Activated CD8-positive, alpha-beta memory T cell treated with anti-CD3 and anti-CD28 coated beads for 4 hours (primary cell): ENCODE results near the gene NLN.
"Not testable (repeated sequence)": the region's sequence is repeated elsewhere in the genome, so short reads cannot be mapped to it uniquely, and the experiment has no call there.

Experiments
- DNase-seq, 2 donors: peaks; one replicate each; pipeline ENCODE4 v3.0.0-alpha.2; 2020; ENCODE audit warnings: low read depth in 2 of 2

The NLN gene

GRCh38 chr5:65732046-65732445 is 10.0 kb downstream of the NLN start:
- DNase-seq = not testable (repeated sequence)

DNA sequence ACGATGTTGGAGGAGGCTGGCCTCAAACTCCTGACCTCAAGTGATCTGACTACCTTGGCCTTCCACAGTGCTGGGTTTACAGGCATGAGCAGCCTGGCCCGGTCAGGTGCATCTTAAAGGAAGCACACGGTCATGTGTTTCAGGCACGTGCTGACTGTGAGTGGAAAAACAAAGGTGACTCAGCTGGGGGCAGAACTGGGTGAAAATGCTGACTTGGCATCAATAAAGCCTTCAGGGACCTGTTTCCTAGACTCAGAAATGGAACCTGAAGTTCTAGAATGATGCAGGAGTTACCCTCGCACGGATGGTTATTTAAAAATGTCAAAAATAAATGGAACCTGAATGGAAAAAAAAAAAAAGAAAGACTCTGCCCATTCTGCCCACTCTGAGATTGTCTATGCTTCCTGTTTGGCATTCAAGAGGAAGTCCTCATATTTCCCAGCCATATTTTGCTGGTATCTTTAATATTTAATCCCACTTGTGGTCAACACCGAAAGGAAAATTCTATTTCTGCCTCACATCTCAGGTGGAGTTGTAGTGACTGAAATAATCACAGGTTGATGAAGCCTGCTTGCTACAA is 12.3 kb downstream of the NLN start:
- DNase-seq = not testable (repeated sequence)

DNA sequence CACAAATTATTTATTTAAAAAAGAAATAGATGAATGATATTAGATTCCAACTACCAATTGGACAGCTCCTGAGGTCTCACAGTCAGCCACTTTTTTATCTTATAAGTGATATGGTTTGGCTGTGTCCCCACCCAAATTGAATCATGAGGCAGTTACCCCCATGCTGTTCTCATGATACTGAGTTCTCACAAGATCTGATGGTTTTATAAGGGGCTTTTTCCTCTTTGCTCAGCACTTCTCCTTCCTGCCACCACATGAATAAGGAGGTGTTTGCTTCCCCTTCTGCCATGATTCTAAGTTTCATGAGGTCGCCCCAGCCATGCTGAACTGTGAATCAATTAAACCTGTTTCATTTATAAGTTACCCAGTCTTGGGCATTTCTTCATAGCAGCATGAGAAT is 12.9 kb downstream of the NLN start:
- no peak for DNase-seq

DNA sequence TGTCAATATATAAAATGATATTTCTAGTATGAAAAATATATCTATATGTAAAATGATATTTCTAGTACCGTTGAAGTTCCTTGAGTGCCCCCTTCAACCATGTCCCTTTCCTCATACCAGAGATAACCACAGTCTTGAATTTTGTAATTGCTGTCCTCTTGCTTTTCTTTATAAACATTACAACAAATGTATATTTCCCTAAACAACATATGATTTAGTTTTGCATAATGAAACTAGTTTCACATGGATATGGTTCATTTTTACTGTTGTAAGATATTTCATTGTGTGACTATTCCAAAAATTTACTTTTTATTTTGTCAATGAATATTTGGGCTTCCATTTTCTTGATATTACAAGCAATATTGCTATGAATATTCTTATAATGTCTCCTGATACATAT is 14.0 kb downstream of the NLN start:
- no peak for DNase-seq

DNA sequence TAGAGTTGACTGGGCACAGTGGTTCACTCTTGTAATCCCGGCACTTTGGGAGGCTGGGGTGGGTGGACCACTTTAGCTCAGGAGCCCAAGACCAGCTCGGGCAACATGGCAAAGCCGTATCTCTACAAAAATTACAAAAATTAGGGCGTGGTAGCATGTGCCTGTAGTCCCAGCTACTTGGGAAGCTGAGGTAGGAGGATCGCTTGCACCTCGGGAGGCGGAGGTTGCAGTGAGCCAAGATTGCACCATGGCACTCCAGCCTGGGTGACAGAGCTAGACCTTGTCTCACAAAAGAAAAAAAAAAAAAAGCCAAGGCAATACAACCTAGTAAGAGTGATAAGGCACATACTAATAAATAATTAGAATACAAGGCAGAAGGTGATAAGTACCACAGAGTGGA is 15.8 kb downstream of the NLN start:
- no peak for DNase-seq

DNA sequence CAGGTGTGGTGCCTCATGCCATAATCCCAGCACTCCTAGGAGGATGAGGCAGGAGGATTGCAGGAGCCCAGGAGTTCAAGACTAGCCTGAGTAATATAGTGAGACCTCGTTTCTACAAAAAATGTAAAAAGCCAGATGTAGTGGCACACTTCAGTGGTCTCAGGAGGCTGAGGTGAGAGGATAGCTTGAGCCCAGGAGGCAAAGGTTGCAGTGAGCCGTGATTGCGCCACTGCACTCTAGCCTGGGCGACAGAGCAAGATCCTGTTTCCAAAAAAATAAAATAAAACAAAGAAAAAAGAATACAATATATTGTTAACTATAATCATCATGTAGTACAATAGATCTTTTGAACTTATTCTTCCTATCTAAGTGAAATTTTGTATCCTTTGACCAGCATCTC is 16.3 kb downstream of the NLN start:
- no peak for DNase-seq

GRCh38 chr5:65739162-65739561 is 17.2 kb downstream of the NLN start:
- no peak for DNase-seq

DNA sequence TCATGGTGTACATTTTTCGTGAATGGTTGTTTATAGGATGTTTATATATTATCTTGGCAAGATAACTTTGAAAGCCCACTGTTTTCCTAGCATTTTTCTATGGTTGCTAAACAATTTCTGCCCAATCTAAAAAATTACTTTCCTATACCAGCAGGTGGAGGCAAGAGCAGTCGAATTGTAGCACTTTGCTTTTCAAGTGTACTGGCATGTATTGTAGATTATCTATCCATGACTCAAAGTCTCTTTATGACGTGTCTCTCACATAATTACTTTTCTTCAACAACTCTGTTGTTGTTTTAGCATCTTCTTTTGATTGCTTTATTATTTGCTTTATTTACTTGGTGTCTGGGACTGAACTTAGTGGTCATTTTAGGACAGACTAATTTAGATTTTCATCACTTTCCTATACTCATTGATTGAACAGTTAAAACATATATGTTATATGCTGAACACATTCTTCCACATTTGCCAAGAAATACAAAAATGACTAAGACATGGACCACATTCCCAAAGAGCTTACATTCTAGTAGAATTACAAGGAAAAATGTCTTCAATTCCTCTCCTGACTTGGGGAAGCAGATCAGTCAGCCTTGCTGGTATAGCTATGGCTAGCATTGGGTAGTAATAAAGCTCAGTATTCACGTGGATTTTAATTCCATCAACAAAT is 20.7 kb downstream of the NLN start:
- DNase-seq = no peak

DNA sequence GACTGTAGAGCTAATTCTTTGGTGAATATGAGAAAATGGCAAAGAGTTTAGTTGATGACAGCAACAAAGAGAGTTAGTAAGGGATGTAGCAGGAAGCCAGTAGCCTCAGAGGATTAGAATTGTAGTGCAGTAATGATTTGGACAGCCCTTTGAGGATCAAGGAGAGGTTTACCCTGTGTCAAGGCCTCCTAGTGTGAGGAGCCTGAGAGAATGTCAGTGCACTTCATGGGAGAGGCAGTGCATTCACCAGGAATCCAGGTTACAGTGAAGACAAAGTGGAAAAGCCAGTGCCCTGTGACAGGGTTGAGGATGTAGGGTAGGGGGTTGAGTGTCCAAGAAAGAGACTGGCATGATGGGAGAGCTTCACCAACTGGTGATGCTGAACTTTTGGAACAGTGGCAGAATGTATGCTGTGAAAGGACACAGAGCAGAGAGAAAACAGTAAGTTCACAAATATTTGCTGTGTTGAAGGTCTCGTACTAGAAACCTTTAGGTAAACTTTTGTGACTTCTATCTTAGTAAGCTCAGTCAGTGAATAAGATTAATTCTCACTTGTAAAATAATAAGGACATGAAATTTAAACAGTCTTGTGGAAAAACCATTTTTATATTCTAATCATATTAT is 27.3 kb downstream of the NLN start:
- no peak for DNase-seq

- no peak for DNase-seq
Measured at GRCh38 chr5:65749956-65750355, 28.0 kb downstream of the NLN start.

GRCh38 chr5:65750938-65751337 is 28.9 kb downstream of the NLN start:
- no peak for DNase-seq

GRCh38 chr5:65753189-65753588 is 31.2 kb downstream of the NLN start:
- DNase-seq = no peak

DNA sequence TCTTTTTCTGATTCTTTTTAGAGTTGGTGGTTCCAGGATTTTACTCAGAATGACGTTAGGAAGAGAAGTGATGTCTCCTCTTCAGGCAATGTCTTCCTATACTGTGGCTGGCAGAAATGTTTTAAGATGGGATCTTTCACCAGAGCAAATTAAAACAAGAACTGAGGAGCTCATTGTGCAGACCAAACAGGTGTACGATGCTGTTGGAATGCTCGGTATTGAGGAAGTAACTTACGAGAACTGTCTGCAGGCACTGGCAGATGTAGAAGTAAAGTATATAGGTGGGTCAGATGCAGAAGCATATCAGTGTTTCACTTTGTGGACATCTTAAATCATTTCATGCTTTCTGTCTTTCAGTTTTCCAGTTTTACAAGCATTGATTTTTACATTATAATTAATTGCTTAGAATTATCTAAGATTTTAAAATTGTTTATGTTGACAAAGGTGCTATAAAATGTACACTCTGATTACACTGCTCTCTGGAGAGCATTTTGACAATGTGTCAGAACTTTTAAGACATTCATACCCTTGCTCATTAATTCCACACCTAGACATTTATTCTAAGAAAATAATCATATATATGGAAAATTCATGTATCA is 36.6 kb downstream of the NLN start:
- no peak for DNase-seq

DNA sequence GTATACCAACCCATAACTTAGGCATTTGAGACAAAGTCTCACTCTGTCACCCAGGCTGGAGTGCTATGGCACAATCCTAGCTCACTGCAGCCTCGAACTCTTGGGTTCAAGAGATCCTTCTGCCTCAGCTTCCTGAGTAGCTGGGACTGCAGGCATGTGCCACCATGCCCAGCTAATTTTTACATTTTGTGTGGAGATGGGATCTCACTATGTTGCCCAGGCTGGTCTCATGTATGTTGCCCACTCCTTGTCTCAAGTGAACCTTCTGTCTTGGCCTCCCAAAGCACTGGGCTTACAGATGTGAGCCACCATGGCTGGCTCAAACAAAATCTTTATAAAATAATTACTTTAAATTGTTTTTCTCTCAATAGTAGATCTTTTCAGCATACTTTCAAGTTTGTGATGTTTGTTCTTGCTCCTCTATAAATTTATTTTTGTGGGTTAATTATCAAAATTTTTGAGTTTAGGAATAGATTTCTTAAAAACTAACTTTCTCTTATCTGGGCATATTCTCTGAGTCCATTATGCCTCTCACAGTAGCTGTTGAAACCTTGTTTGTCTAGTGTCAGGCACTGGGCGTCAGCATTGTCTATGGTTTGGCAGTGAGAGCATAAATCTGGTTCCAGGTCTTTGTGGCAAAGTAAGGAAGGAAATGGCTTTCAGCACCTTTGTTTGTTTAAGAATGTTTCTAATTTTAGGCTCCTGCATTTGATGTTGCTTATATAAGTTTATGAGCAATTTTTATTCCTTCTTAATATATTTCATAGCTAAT is 38.7 kb downstream of the NLN start:
- peak in 1 of 2 donors; percentile 18 for DNase-seq

DNA sequence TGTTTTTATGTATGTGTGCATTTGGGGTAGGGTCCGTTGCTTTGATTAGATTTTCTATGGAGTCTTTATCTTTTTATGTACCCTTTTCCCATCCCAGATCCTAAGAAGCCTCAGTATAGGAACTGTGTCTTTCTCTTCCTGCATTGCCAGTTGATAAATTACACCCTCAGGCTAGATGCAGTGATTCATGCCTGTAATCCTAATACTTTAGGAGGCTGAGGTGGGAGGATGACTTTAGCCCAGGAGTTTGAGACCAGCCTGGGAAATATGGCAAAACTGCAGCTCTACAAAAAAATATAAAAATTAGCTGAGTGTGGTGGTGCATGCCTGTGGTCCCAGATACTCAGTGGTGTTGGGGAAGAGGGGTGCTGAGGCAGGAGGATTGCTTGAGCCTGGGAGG is 40.2 kb downstream of the NLN start:
- DNase-seq = no peak

GRCh38 chr5:65765582-65765981 is 43.6 kb downstream of the NLN start:
- DNase-seq = no peak

- DNase-seq = no peak
Measured at GRCh38 chr5:65766175-65766574, 44.2 kb downstream of the NLN start.

DNA sequence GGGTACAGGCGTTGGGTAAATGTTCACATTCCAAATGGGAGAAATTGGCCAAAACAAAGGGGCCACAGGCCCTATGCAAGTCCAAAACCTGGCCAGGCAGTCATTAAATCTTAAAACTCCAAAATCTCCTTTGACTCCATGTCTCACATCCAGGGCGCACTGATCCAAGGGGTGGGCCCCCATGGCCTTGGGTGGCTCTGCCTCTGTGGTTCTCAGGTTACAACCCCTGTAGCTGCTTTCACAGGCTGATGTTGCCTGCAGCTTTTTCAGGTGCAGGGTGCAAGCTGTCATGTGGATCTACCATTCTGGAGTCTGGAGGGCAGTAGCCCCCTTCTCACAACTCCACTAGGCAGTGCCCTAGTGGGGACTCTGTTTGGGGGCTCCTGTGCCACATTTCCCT is 44.8 kb downstream of the NLN start:
- no peak for DNase-seq

DNA sequence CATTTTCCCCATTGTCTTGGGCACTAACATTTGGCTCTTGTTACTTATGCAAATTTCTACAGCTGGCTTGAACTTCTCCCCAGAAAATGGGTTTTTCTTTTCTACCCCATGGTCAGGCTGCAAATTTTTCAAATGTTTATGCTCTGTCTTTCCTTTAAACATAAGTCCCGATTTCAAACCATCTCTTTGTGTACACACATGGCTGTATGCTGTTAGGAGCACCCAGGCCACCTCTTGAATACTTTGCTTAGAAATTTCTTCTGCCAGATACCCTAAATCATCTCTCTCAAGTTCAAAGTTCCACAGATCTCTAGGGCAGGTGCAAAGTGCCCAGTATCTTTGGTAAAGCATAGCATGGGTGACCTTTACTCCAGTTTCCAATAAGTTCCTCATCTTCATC is 45.6 kb downstream of the NLN start:
- no peak for DNase-seq

DNA sequence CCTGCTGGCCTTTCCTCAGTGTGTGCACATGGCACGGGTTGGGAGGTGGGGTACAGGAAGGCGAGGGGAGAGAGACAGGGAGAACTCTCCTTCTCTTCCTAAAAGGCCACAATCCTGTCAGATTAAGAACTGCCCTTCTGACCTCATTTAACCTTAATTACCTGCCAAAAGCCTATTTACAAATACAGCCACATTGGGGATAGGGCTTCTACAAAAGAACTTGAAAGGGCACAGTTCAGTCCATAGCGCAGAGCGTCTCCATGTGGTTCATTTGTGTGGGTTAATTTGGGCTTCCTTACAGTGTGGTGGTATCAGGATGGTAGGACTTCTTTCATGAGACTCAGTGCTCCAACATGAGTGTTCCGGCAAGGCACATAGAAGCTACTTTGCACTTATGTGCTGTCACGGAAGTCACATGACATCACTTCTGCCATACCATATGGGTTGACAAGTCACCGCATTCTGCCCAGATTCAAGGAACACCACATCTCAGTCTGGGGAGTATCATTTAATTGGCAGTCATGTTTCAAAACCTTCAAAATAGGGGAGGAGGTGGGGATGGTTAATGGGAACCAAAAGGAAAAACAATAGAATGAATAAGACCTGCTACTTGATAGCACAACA is 46.8 kb downstream of the NLN start:
- DNase-seq = no peak

DNA sequence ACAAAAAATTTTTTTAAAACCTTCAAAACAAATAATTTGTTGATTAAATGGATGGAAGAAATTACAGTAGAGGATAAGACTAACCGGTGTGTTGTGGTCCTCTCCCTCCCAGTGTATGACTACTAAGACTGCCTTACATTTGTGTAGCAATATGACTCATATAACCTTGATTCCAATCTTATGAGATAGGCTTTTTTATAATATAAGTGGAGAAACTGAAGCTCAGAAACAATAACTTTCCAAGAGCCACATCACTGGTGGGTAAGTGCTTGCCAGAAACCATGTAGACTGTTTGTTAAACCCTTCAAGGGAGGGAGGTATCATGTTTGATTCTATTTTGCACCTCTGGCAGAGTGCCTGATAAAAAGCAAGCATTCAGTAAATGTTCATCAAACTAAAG is 47.5 kb downstream of the NLN start:
- DNase-seq = no peak

DNA sequence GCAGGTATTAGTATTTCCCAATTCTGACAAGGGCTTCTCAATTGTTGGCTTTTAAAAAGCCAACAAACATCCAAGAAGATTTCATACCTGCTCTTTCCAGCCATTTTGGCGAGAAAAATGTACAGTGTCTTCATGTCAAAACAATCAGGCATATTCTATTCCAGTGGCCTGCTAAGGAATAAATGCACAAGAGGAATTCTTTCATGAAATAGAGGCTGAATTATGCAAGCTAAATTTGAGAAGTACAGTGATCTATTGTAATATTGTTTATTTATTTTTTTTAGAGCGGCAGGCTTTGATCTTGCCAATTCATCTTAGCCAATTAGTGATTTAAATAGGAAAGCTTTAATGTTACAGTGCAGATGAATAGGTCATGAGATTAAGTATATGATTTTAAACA is 49.3 kb downstream of the NLN start:
- DNase-seq = no peak
